ENCODE results near the gene SRSF5.

DNA sequence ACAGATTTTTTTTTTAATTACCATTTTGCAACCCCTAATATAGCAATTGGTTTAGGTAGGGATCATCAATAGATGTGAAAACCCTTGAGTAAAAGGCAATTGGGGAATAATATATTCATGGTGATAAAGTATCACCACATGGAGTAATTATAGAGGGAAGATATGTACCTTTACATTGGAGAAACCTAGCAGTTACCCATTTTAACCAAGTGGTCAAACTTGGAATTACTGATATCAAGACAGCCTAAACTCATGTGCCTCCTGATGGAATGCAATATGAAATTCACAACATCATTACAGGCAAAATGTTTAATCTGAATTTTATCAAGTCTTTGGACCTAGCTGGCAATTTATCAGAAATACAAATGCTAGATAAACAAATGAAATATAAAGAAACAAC, 36.8 kb downstream of the SRSF5 start:
- no peak for TF ChIP-seq GATA2 (IDR thresholded peaks at IDR 0.05; ENCODE audit: low read depth, low read length)
- no peak for TF ChIP-seq GATA3 (IDR thresholded peaks at IDR 0.05; ENCODE audit: low read depth, low read length)

Data from SH-SY5Y (cell line).